K562 (cell line): Measurements from ENCODE around the gene ERCC1. TPM values are rescaled to one million over a fixed set of nuclear protein-coding genes. Genes with fewer than 3 reads are reported as not detected.

Experiments
- ATAC-seq: fragments of 200-7000 bp; cut with Tn5 transposase; 3 replicates; pipeline ENCODE4 v1.9.1; 2020; ENCODE audit warnings: moderate library complexity
- BruUV-seq: library from RNA; stranded (reverse); fragments of 400-500 nt; replicated peaks from 2 replicates; lab custom pipeline; 2021; lab: Mats Ljungman, UMichigan
- CTCF ChIA-PET: fragments of 300-600 bp; formaldehyde crosslinking; extraction: SDS; loops from one replicate; lab custom pipeline; 2021; ENCODE audit warnings: low intra/inter-chr PET ratio; lab: Yijun Ruan, JAX
- POLR2A ChIA-PET: fragments of 300-600, 350-650 bp; sonication (Branson Sonifier 250); formaldehyde crosslinking; extraction: SDS; loops from one replicate; lab custom pipeline; 2021; ENCODE audit warnings: antibody characterized with exemption, inconsistent platforms; lab: Yijun Ruan, JAX
- DNase-seq, 4 experiments: peaks; one replicate each; pipeline versions ENCODE4 v3.0.0 to v3.0.0-alpha.2; 2011 to 2018; ENCODE audit warnings: low spot score in 3 of 4, mixed read lengths in 3 of 4; ENCODE audit errors: extremely low read depth in 1 of 4
- FAIRE-seq: peaks from 2 replicates; lab custom pipeline; 2011; peaks lifted over from hg19 to GRCh38; lab: Jason Lieb, UNC
- H2AFZ ChIP-seq: 2 replicates; pipeline ENCODE4 v1.6.0; 2011; ENCODE audit warnings: low read depth, low read length, control low read depth, inconsistent platforms
- H3K27ac ChIP-seq: fragments of 200-600 bp; 3 replicates; pipeline ENCODE4 v1.8.0; 2011; ENCODE audit warnings: low read depth, mild to moderate bottlenecking, control low read depth, inconsistent platforms, low read length, moderate library complexity, mixed read lengths; ENCODE audit errors: extremely low read depth
- H3K27me3 ChIP-seq, 2 experiments: fragments of 300-600 bp in 1 of 2; 2 replicates in 1 of 2; 3 replicates in 1 of 2; pipeline versions ENCODE4 v1.6.0 to v1.8.0; 2011; ENCODE audit warnings: inconsistent platforms in 2 of 2, low read length in 2 of 2, mild to moderate bottlenecking in 1 of 2, mixed read lengths in 1 of 2, moderate library complexity in 1 of 2; ENCODE audit not compliant: control insufficient read depth in 2 of 2, insufficient read depth in 2 of 2
- H3K36me3 ChIP-seq: fragments of 300-600 bp; 3 replicates; pipeline ENCODE4 v1.8.0; 2011; ENCODE audit warnings: mild to moderate bottlenecking, low read length, inconsistent platforms; ENCODE audit not compliant: control insufficient read depth, insufficient read depth
- H3K4me1 ChIP-seq, 2 experiments: fragments of 200-600 bp in 1 of 2; replicated peaks in 1 of 2; 2 replicates in 1 of 2; 3 replicates in 1 of 2; pipeline versions ENCODE4 v1.5.1 to v1.8.0; 2011; ENCODE audit warnings: inconsistent platforms in 2 of 2, low read length in 2 of 2, mild to moderate bottlenecking in 1 of 2, mixed read lengths in 1 of 2, moderate library complexity in 1 of 2; ENCODE audit not compliant: control insufficient read depth in 2 of 2, insufficient read depth in 2 of 2
- H3K4me2 ChIP-seq: 2 replicates; pipeline ENCODE4 v1.6.1; 2011; ENCODE audit warnings: low read length, control low read depth, inconsistent platforms, mixed read lengths; ENCODE audit not compliant: insufficient read depth
- H3K4me3 ChIP-seq: fragments of 200-600 bp; sonication (generic), shearing (Covaris generic); 2 replicates; pipeline ENCODE4 v1.5.1; 2016; ENCODE audit warnings: control low read depth, inconsistent platforms
- H3K79me2 ChIP-seq: fragments of 200-600 bp; 3 replicates; pipeline ENCODE4 v1.8.0; 2011; ENCODE audit warnings: low read length, inconsistent platforms; ENCODE audit not compliant: control insufficient read depth, insufficient read depth
- H3K9ac ChIP-seq, 2 experiments: 2 replicates each; pipeline versions ENCODE4 v1.6.0 to v1.6.1; 2011; ENCODE audit warnings: low read depth in 2 of 2, low read length in 2 of 2, control low read depth in 1 of 2, inconsistent platforms in 1 of 2, mild to moderate bottlenecking in 1 of 2, mixed read lengths in 1 of 2; ENCODE audit not compliant: insufficient read depth in 1 of 2
- H3K9me1 ChIP-seq: one replicate; pipeline ENCODE4 v1.6.0; 2011; ENCODE audit warnings: inconsistent platforms, mild to moderate bottlenecking, low read length, moderate library complexity; ENCODE audit not compliant: control insufficient read depth, insufficient read depth
- H3K9me3 ChIP-seq: replicated peaks from 2 replicates; pipeline ENCODE4 v1.5.1; 2011; ENCODE audit warnings: low read depth, low read length, inconsistent platforms; ENCODE audit not compliant: control insufficient read depth, insufficient read depth
- H4K20me1 ChIP-seq: replicated peaks from 2 replicates; pipeline ENCODE4 v1.6.1; 2011; ENCODE audit warnings: low read length, inconsistent platforms, mixed read lengths; ENCODE audit not compliant: control insufficient read depth, insufficient read depth
- PHF20 ChIP-seq: fragments of 450-650 bp; IDR thresholded peaks from 2 replicates; pipeline ENCODE4 v1.6.1; 2018; ENCODE audit not compliant: partially characterized antibody
- SMARCB1 ChIP-seq: IDR thresholded peaks from 2 replicates; pipeline ENCODE4 v1.6.1; 2011; ENCODE audit warnings: improper control_type of control experiment, low read depth; ENCODE audit not compliant: insufficient read length
- TCFL5 ChIP-seq: fragments of 250-450 bp; sonication (Bioruptor Pico); conservative IDR thresholded peaks from 2 replicates; pipeline ENCODE4 v1.6.1; 2021; ENCODE audit warnings: mild to moderate bottlenecking, moderate library complexity, matching md5 sums
- ZNF586 ChIP-seq: fragments of 450-650 bp; formaldehyde crosslinking; conservative IDR thresholded peaks from 2 replicates; pipeline ENCODE4 v1.4.0; 2020; ENCODE audit warnings: mild to moderate bottlenecking, moderate library complexity
- ZNF696 ChIP-seq: fragments of 250-450 bp; sonication (Bioruptor Pico); conservative IDR thresholded peaks from 2 replicates; pipeline ENCODE4 v1.4.0; 2020; ENCODE audit warnings: mild to moderate bottlenecking, moderate library complexity
- WGBS: fragments of 100-300 bp; shearing (Covaris generic); methylation state at CpG from one replicate; pipeline ENCODE4 v1.1.6; 2016; ENCODE audit warnings: low coverage, mixed read lengths; ENCODE audit not compliant: insufficient coverage; ENCODE audit errors: missing lambda C conversion rate; 5-methylcytosine and 5-hydroxymethylcytosine counted together
- in situ Hi-C: fragments of 300-500 bp; cut with MboI; formaldehyde crosslinking; loops from 4 replicates; pipeline ENCODE4 v1.15.0; 2018; ENCODE audit warnings: inconsistent platforms, mixed read lengths
- intact Hi-C: fragments of 100-400 bp; cut with micrococcal nuclease; formaldehyde crosslinking; loops from 2 replicates; pipeline ENCODE4 v1.14.2; 2022
- polyA plus RNA-seq, 8 experiments: library from polyadenylated mRNA; depleted of rRNA in 4 of 8; stranded (reverse) in 5 of 8; unstranded in 3 of 8; fragments of >200 nt; fragmentation: Nextera tagmentation in 2 of 8; fragmentation: Illumina TruSeq in 1 of 8; extraction: Ambion mirVana in 2 of 8; extraction: Trizol in 1 of 8; gene quantifications; 2 replicates each; pipeline versions ENCODE4 v1.2.1 to v1.2.3, GENCODE V29; 2011 to 2014; ENCODE audit warnings: inconsistent platforms in 1 of 8, missing spikeins in 1 of 8
- total RNA-seq, 7 experiments: library from RNA; depleted of rRNA in 6 of 7; stranded (reverse); fragments of >200 nt in 6 of 7; fragmentation: Illumina TruSeq in 2 of 7; extraction: Trizol in 2 of 7; gene quantifications; 2 replicates each; pipeline versions ENCODE4 v1.2.1 to v1.2.3, GENCODE V29; 2011 to 2021; ENCODE audit warnings: low replicate concordance in 1 of 7

ERCC1 gene
- total and polyA plus RNA-seq, 9 of the 15 experiments (the other 6 are each of a cell fraction or from before 2014, with no cell fraction given) = 9.3 to 92.6 (median 60.0) TPM

DNA sequence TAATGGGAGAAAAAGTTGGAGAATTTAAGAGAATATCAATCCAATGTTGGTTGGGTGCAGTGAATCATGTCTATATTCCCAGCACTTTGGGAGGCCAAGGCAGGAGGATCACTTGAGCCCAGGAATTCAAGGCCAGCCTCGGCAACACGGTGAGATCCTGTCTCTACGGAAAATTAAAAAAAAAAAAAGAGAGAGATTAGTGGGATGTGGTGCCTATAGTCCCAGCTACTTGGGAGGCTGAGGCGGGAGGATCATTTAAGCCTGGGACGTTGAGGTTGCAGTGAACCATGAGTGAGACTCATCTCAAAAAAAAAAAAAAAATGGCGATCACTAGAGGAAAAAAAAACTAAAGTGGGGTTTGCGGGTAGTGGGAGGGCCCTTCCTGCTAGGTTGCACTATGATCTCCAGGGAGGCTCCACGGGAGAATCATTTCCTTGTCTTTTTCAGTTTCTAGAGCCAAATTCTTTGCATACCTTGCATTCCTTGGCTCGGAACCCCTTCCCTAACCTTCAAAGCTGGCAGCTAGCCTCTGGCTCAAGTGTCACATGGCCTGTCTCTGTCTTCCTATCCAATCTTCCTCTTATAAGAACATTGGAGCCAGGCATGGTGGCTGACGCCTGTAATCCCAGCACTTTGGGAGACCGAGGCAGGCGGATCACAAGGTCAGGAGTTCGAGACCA, 47.5 kb downstream of the ERCC1 start:
- no peaks in the 10 kb centered on the region for H3K9me3 ChIP-seq
- ChIA-PET POLR2A (no interaction called here), CTCF (interaction anchor here (0.6 kb wide), 1 partner anchor 29 kb away, joined by 3 read pairs; no protein-coding TSS in a partner anchor)
- H4K20me1 ChIP-seq = no peaks in the 10 kb centered on the region
- H2AFZ ChIP-seq = no peak overlapping the region
- TF ChIP-seq PHF20 = no peak
- no peak for TF ChIP-seq TCFL5 (CRISPR knock-in tag)
- no peak for TF ChIP-seq ZNF696 (CRISPR knock-in tag)
- TF ChIP-seq SMARCB1 = no peak
- TF ChIP-seq ZNF586 (CRISPR knock-in tag) = no peak
- no peak overlapping the region for H3K27ac ChIP-seq
- no TSS peak for BruUV-seq
- in situ Hi-C loops (no loop called here), intact Hi-C loops (no loop called here)
- peaks cover 6 to 9% of the 10 kb centered on the region in 2 experiments for H3K4me1 ChIP-seq
- H3K4me3 ChIP-seq = no peak overlapping the region
- ATAC-seq (no peak), DNase-seq (peak in 1 of 4 experiments; percentile 2), FAIRE-seq (no peak)
- H3K9me1 ChIP-seq = no peaks in the 10 kb centered on the region
- H3K9ac ChIP-seq = no peak overlapping the region
- H3K4me2 ChIP-seq = no peak overlapping the region
- no peaks in the 10 kb centered on the region for H3K27me3 ChIP-seq
- 64% methylated on average over 9 of the region's 13 CpGs for WGBS
- no peaks in the 10 kb centered on the region for H3K79me2 ChIP-seq
- no peaks in the 10 kb centered on the region for H3K36me3 ChIP-seq
